ENCODE results near the gene HSD17B3.

DNA sequence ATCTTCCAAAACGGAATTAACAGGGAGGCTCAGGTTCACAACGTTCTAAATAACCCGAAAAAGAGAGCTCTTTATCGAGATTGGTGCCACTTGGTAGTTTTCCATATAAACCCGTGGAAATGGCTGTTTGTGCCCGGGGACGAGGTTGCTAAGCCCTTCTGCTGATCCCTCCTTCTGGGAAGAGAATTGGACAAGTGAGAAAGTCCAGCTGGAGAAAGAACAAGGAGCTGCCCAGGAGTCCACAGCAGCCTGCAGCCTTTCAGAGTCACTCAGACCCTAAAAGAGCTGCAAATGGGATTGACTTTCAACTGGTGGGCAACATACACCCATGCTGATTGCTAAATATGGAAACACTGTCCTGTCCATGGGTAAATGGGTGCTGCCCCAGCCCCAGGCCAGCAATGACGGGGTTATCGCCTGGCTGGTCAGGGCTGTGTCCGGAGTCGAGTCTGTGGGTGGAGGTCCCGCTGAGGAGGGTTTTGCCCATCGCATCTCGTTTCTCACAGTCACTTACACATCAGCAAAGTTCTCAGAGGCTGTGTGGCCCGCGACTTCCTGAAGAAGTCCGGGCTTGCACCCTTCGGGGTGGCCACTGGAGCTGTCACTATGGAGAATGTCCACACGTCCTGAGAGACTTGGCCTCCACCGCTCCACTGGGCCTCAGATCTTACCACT lies 40.7 kb upstream of the HSD17B3 start:
- no peak for TF ChIP-seq CBFB (CRISPR knock-in tag; IDR thresholded peaks at IDR 0.05)
- TF ChIP-seq POLR2A (IDR thresholded peaks at IDR 0.05; ENCODE audit: insufficient read depth in 1 of 2, low read depth in 2 of 2, low read length in 2 of 2): no peak
- TF ChIP-seq MAZ (IDR thresholded peaks at IDR 0.05; ENCODE audit: borderline replicate concordance, low read depth, low read length): no peak
- no peak for TF ChIP-seq MAZ (CRISPR knock-in tag; IDR thresholded peaks at IDR 0.05; ENCODE audit: low read depth)

All from HepG2 (cell line).